PC-3 (cell line): ENCODE measurements around the gene HTR2A. TPM values are rescaled to one million over a fixed set of nuclear protein-coding genes. Genes with fewer than 3 reads are reported as not detected.

ENCODE experiments used
- ATAC-seq: fragments of 200-7000 bp; cut with Tn5 transposase; 2 replicates; pipeline ENCODE4 v1.9.1; 2020; ENCODE audit warnings: mild to moderate bottlenecking, moderate library complexity
- BruUV-seq: library from RNA; stranded (reverse); fragments of 400-500 nt; replicated peaks from 2 replicates; lab custom pipeline; 2021; lab: Mats Ljungman, UMichigan
- CTCF ChIA-PET: fragments of 300-600 bp; sonication (Branson Sonifier 250); formaldehyde crosslinking; loops from one replicate; lab custom pipeline; 2022; ENCODE audit warnings: antibody characterized with exemption; lab: Charles Lee
- POLR2A ChIA-PET: fragments of 300-600 bp; sonication (Branson Sonifier 250); formaldehyde crosslinking; loops from one replicate; lab custom pipeline; 2022; ENCODE audit warnings: antibody characterized with exemption; ENCODE audit not compliant: unreplicated experiment; lab: Charles Lee
- DNase-seq: peaks from one replicate; pipeline ENCODE4 v3.0.0-alpha.2; 2015
- H2AFZ ChIP-seq: fragments of 300-600 bp; sonication (generic); 2 replicates; pipeline ENCODE4 v1.6.0; 2016; ENCODE audit warnings: antibody characterized with exemption, low read length
- H3F3A ChIP-seq: fragments of 300-600 bp; sonication (generic); one replicate; pipeline ENCODE4 v1.6.0; 2017; ENCODE audit warnings: antibody characterized with exemption, low read length, control low read depth, mild to moderate bottlenecking; ENCODE audit not compliant: unreplicated experiment
- H3K27ac ChIP-seq: fragments of 300-600 bp; sonication (generic); 2 replicates; pipeline ENCODE4 v1.5.1; 2016; ENCODE audit warnings: mild to moderate bottlenecking, low read length
- H3K27me3 ChIP-seq: fragments of 300-600 bp; sonication (generic); 2 replicates; pipeline ENCODE4 v1.6.1; 2016; ENCODE audit warnings: low read length, mixed read lengths
- H3K36me3 ChIP-seq: fragments of 300-600 bp; sonication (generic); 2 replicates; pipeline ENCODE4 v1.6.1; 2016; ENCODE audit warnings: low read depth, mixed run types, low read length, mixed read lengths
- H3K4me1 ChIP-seq: fragments of 300-600 bp; sonication (generic); 2 replicates; pipeline ENCODE4 v1.5.1; 2016; ENCODE audit warnings: low read length; ENCODE audit not compliant: insufficient read depth
- H3K4me2 ChIP-seq: fragments of 300-600 bp; sonication (generic); 2 replicates; pipeline ENCODE4 v1.6.0; 2016; ENCODE audit warnings: low read length
- H3K4me3 ChIP-seq: fragments of 300-600 bp; sonication (generic); 2 replicates; pipeline ENCODE4 v1.5.1; 2016; ENCODE audit warnings: mild to moderate bottlenecking, low read length, mixed read lengths
- H3K79me2 ChIP-seq: fragments of 300-600 bp; sonication (generic); 2 replicates; pipeline ENCODE4 v1.6.1; 2017; ENCODE audit warnings: low read length, mixed read lengths
- H3K9ac ChIP-seq: fragments of 300-600 bp; sonication (generic); 2 replicates; pipeline ENCODE4 v1.6.0; 2016; ENCODE audit warnings: mild to moderate bottlenecking, low read length
- H3K9me2 ChIP-seq: fragments of 300-600 bp; sonication (generic); replicated peaks from 2 replicates; pipeline ENCODE4 v1.6.1; 2016; ENCODE audit warnings: mixed run types, low read length, mixed read lengths
- H3K9me3 ChIP-seq: fragments of 300-600 bp; sonication (generic); 2 replicates; pipeline ENCODE4 v1.6.1; 2016; ENCODE audit warnings: low read length, mixed read lengths
- H4K20me1 ChIP-seq: fragments of 300-600 bp; sonication (generic); 2 replicates; pipeline ENCODE4 v1.6.1; 2016; ENCODE audit warnings: low read length, mixed read lengths
- CTCF ChIP-seq: fragments of 300-600 bp; sonication (generic); conservative IDR thresholded peaks from 2 replicates; pipeline ENCODE4 v1.5.1; 2017; ENCODE audit warnings: antibody characterized with exemption, low read depth, mild to moderate bottlenecking, low read length
- EZH2 ChIP-seq: fragments of 300-600 bp; sonication (generic); IDR thresholded peaks from one replicate; pipeline ENCODE4 v1.6.1; 2017; ENCODE audit warnings: antibody characterized with exemption, mild to moderate bottlenecking, low read length; ENCODE audit not compliant: unreplicated experiment
- EZH2phosphoT487 ChIP-seq: fragments of 300-600 bp; sonication (generic); IDR thresholded peaks from 2 replicates; pipeline ENCODE4 v1.6.1; 2018; ENCODE audit warnings: mild to moderate bottlenecking, antibody characterized with exemption, low read length, borderline replicate concordance
- intact Hi-C: fragments of 100-400 bp; cut with micrococcal nuclease; formaldehyde crosslinking; loops from 2 replicates; pipeline ENCODE4 v1.9.0; 2023
- total RNA-seq: library from RNA; depleted of rRNA; stranded (reverse); fragments of >200 nt; gene quantifications from 2 replicates; pipeline ENCODE4 v1.2.3, GENCODE V29; 2014

HTR2A gene
- total RNA-seq, 1 experiment from 2014 or later: 0.04 TPM

DNA sequence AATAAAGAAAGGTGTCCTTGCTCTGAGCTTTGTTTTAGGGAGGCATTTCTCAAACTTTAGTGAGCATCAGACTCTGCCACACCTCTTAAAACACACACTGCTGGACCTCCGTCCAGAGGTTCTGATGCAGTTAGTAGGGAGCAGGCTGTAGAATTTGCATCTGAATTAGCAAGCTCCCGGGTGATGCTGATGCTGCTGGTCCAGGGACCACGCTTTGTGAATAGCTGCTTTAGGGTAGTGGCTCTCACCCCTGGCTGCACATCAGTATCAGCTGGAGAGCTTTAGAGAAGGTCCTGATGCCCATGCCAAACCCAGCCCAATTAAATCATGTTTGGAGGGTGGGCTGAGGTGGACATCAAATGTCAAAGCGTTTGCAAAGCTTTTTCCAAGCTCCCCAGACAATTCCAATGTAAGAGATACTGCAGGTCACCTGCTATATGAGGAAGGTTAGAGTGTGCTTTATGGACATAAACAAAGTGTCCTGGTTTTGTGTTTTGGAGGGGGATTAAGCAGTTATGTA lies 3.6 kb downstream of the HTR2A start:
- ATAC-seq: 0 out of 2 replicates have a peak, but pooled peaks have one; percentile 5
- POLR2A ChIA-PET: no interaction called here

GRCh38 chr13:46885018-46885417 lies 11.8 kb downstream of the HTR2A start:
- Histone ChIP-seq H3K27ac (no peak overlapping the region), H3K27me3 (no peaks in the 10 kb centered on the region), H3K4me1 (no peaks in the 10 kb centered on the region), H3K4me2 (no peak overlapping the region), H2AFZ (no peak overlapping the region), H3K79me2 (no peaks in the 10 kb centered on the region), H4K20me1 (no peaks in the 10 kb centered on the region), H3F3A (no peaks in the 10 kb centered on the region), H3K4me3 (no peak overlapping the region), H3K36me3 (no peaks in the 10 kb centered on the region), H3K9me2 (no peaks in the 10 kb centered on the region), H3K9ac (no peak overlapping the region), H3K9me3 (no peaks in the 10 kb centered on the region)
- DNase-seq (peak; percentile 10), ATAC-seq (0 out of 2 replicates have a peak, but pooled peaks have one; percentile 20)
- no peak for TF ChIP-seq CTCF
- TF ChIP-seq EZH2phosphoT487: no peak
- no peak for TF ChIP-seq EZH2
- intact Hi-C loops: no loop called here
- ChIA-PET POLR2A (no interaction called here), CTCF (no interaction called here)
- no TSS peak for BruUV-seq

More for the DNA sequence above, 3.6 kb downstream of the HTR2A start:
- Histone ChIP-seq H3K9ac (no peak overlapping the region), H3K9me2 (no peaks in the 10 kb centered on the region), H4K20me1 (no peaks in the 10 kb centered on the region), H3K9me3 (no peaks in the 10 kb centered on the region), H3K27ac (no peak overlapping the region), H3K4me2 (peak overlapping the region; percentile 89), H3F3A (peaks cover 4% of the 10 kb centered on the region), H3K36me3 (no peaks in the 10 kb centered on the region), H3K79me2 (no peaks in the 10 kb centered on the region), H3K4me1 (peaks cover 20% of the 10 kb centered on the region), H3K4me3 (peak overlapping the region; percentile 83), H2AFZ (peak overlapping the region; percentile 99), H3K27me3 (no peaks in the 10 kb centered on the region)
- intact Hi-C loops: loop anchor here (5.0 kb wide), 3 partner anchors 59 to 564 kb away; no protein-coding TSS in a partner anchor
- no peak for TF ChIP-seq CTCF
- no peak for TF ChIP-seq EZH2phosphoT487
- no peak for TF ChIP-seq EZH2
- CTCF ChIA-PET: interaction anchor here (0.6 to 1.1 kb wide), 2 partner anchors 566 to 882 kb away, joined by 4 to 5 read pairs; no protein-coding TSS in a partner anchor
- BruUV-seq: no TSS peak
- DNase-seq: no peak

- TF ChIP-seq EZH2 (no peak), CTCF (no peak), EZH2phosphoT487 (no peak)
- Histone ChIP-seq H2AFZ (no peak overlapping the region), H3K79me2 (no peaks in the 10 kb centered on the region), H4K20me1 (no peaks in the 10 kb centered on the region), H3K9me3 (no peaks in the 10 kb centered on the region), H3K4me1 (no peaks in the 10 kb centered on the region), H3K27me3 (0 out of 2 replicates have a peak, but pooled peaks cover 2% of the 10 kb centered on the region), H3K4me3 (no peak overlapping the region), H3K9me2 (no peaks in the 10 kb centered on the region), H3K4me2 (no peak overlapping the region), H3K27ac (no peak overlapping the region), H3F3A (no peaks in the 10 kb centered on the region), H3K9ac (no peak overlapping the region), H3K36me3 (no peaks in the 10 kb centered on the region)
- intact Hi-C loops: no loop called here
- ATAC-seq (no peak), DNase-seq (no peak)
- ChIA-PET CTCF (no interaction called here), POLR2A (no interaction called here)
- no TSS peak for BruUV-seq
Measured at GRCh38 chr13:46884531-46884930, 12.3 kb downstream of the HTR2A start.
